ENCODE results near the gene NBPF3. TPM values are rescaled to one million over a fixed set of nuclear protein-coding genes. Genes with fewer than 3 reads are reported as not detected.

Gene NBPF3
- total RNA-seq, 1 experiment from 2014 or later = 17.3 TPM

GRCh38 chr1:21435646-21436487 is 4.1 kb upstream of the NBPF3 start:
- ATAC-seq = no peak
- Histone ChIP-seq H3K4me2 (ENCODE audit: low read length) (no peak overlapping the region), H3K4me3 (replicated peaks in 1 of 2; ENCODE audit: low read depth in 1 of 2, low read length in 2 of 2) (no peak overlapping the region)
- TF ChIP-seq JUND (IDR thresholded peaks at IDR 0.05) (no peak), ZNF274 (IDR thresholded peaks at IDR 0.05; ENCODE audit: low read depth, low read length) (no peak), CTCF (IDR thresholded peaks at IDR 0.05 in 2 of 3, conservative IDR thresholded peaks at IDR 0.05 in 1 of 3; ENCODE audit: borderline replicate concordance in 1 of 3, insufficient read depth in 1 of 3, low read depth in 2 of 3, low read length in 2 of 3) (no peak), POLR2A (IDR thresholded peaks at IDR 0.05; ENCODE audit: borderline replicate concordance, extremely low read depth, insufficient read depth, insufficient read length) (no peak), SP1 (IDR thresholded peaks at IDR 0.05; ENCODE audit: low read depth) (no peak), SIN3A (IDR thresholded peaks at IDR 0.05; ENCODE audit: low read depth) (no peak), TCF7L2 (IDR thresholded peaks at IDR 0.05; ENCODE audit: borderline replicate concordance, extremely low read depth, insufficient read depth, insufficient read length) (no peak), ATF3 (IDR thresholded peaks at IDR 0.05) (no peak), ELF1 (IDR thresholded peaks at IDR 0.05; ENCODE audit: borderline replicate concordance, low read depth) (no peak), POLR2AphosphoS5 (IDR thresholded peaks at IDR 0.05; ENCODE audit: low read depth, low read length) (no peak), EZH2phosphoT487 (IDR thresholded peaks at IDR 0.05; ENCODE audit: borderline replicate concordance) (no peak), CBX3 (IDR thresholded peaks at IDR 0.05; ENCODE audit: low read depth) (no peak), EGR1 (IDR thresholded peaks at IDR 0.05; ENCODE audit: low read depth) (no peak), SRF (IDR thresholded peaks at IDR 0.05; ENCODE audit: low read depth) (no peak), EZH2 (IDR thresholded peaks at IDR 0.05) (no peak), YY1 (IDR thresholded peaks at IDR 0.05; ENCODE audit: extremely low read depth, insufficient replicate concordance, low read depth, low read length) (no peak)
- TF ChIP-seq, protein P1, sequence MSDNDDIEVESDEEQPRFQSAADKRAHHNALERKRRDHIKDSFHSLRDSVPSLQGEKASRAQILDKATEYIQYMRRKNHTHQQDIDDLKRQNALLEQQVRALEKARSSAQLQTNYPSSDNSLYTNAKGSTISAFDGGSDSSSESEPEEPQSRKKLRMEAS (IDR thresholded peaks at IDR 0.05) = no peak
- TF ChIP-seq, protein P2, sequence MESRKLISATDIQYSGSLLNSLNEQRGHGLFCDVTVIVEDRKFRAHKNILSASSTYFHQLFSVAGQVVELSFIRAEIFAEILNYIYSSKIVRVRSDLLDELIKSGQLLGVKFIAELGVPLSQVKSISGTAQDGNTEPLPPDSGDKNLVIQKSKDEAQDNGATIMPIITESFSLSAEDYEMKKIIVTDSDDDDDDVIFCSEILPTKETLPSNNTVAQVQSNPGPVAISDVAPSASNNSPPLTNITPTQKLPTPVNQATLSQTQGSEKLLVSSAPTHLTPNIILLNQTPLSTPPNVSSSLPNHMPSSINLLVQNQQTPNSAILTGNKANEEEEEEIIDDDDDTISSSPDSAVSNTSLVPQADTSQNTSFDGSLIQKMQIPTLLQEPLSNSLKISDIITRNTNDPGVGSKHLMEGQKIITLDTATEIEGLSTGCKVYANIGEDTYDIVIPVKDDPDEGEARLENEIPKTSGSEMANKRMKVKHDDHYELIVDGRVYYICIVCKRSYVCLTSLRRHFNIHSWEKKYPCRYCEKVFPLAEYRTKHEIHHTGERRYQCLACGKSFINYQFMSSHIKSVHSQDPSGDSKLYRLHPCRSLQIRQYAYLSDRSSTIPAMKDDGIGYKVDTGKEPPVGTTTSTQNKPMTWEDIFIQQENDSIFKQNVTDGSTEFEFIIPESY (IDR thresholded peaks at IDR 0.05; ENCODE audit: extremely low read depth, insufficient replicate concordance, low read length) = no peak
- TF ChIP-seq, protein P3, sequence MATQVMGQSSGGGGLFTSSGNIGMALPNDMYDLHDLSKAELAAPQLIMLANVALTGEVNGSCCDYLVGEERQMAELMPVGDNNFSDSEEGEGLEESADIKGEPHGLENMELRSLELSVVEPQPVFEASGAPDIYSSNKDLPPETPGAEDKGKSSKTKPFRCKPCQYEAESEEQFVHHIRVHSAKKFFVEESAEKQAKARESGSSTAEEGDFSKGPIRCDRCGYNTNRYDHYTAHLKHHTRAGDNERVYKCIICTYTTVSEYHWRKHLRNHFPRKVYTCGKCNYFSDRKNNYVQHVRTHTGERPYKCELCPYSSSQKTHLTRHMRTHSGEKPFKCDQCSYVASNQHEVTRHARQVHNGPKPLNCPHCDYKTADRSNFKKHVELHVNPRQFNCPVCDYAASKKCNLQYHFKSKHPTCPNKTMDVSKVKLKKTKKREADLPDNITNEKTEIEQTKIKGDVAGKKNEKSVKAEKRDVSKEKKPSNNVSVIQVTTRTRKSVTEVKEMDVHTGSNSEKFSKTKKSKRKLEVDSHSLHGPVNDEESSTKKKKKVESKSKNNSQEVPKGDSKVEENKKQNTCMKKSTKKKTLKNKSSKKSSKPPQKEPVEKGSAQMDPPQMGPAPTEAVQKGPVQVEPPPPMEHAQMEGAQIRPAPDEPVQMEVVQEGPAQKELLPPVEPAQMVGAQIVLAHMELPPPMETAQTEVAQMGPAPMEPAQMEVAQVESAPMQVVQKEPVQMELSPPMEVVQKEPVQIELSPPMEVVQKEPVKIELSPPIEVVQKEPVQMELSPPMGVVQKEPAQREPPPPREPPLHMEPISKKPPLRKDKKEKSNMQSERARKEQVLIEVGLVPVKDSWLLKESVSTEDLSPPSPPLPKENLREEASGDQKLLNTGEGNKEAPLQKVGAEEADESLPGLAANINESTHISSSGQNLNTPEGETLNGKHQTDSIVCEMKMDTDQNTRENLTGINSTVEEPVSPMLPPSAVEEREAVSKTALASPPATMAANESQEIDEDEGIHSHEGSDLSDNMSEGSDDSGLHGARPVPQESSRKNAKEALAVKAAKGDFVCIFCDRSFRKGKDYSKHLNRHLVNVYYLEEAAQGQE (IDR thresholded peaks at IDR 0.05; ENCODE audit: low read depth) = no peak

More at GRCh38 chr1:21435646-21436487, 4.1 kb upstream of the NBPF3 start:
- Histone ChIP-seq H3K27ac (ENCODE audit: low read depth, low read length) (no peak overlapping the region), H3K9ac (ENCODE audit: low read length) (no peak overlapping the region), H3K79me2 (ENCODE audit: insufficient read depth, low read length) (peaks cover 5% of the 10 kb centered on the region), H3K9me3 (ENCODE audit: control insufficient read depth in 1 of 2, insufficient read depth in 1 of 2, low read depth in 1 of 2, low read length in 2 of 2) (no peaks in the 10 kb centered on the region), H3K27me3 (ENCODE audit: insufficient read depth, low read length) (no peaks in the 10 kb centered on the region), H3K36me3 (ENCODE audit: control insufficient read depth in 1 of 2, insufficient read depth in 2 of 2, low read length in 2 of 2) (no peaks in the 10 kb centered on the region), H3K9me2 (ENCODE audit: insufficient read depth) (no peaks in the 10 kb centered on the region), H3K4me1 (ENCODE audit: control insufficient read depth in 1 of 2, insufficient read depth in 2 of 2, low read length in 2 of 2) (peaks cover 3 to 15% of the 10 kb centered on the region in 2 experiments; a peak in 3 of 4 replicates), H2AFZ (ENCODE audit: low read depth, low read length, poor library complexity, severe bottlenecking) (no peak overlapping the region), H4K20me1 (ENCODE audit: insufficient read depth) (no peaks in the 10 kb centered on the region)
- intact Hi-C loops (cut with micrococcal nuclease) = no loop called here
- ChIA-PET CTCF (interaction anchor here (0.9 kb wide), 1 partner anchor 165 kb away, joined by 3 read pairs; no protein-coding TSS in a partner anchor), POLR2A (no interaction called here), RAD21 (ENCODE audit: low non-redundant PET in 1 of 2, low total read pairs in 2 of 2, uncharacterized antibody in 2 of 2, unreplicated experiment in 2 of 2) (no interaction called here)
- DNase-seq (ENCODE audit: low read depth, low spot score) = no peak
- no TSS peak for BruUV-seq (replicated peaks)
